ENCODE data around the gene HUS1.
"Not testable (repeated sequence)": the region's sequence is repeated elsewhere in the genome, so short reads cannot be mapped to it uniquely, and the experiment has no call there.

HUS1 gene

GRCh38 chr7:47916514-47916913 lies 62.9 kb downstream of the HUS1 start:
- not testable (repeated sequence) for DNase-seq

GRCh38 chr7:47915616-47915976 lies 63.8 kb downstream of the HUS1 start:
- no peak for DNase-seq

- DNase-seq, result no peak
These were observed 64.4 kb downstream of the HUS1 start for GRCh38 chr7:47914717-47915615.
